GM19035 (cell line): Measurements from ENCODE around the gene PDE4B.

Experiments
- ATAC-seq: cut with Tn5 transposase; IDR thresholded peaks from one replicate; pipeline ENCODE4 v1.9.1; 2021; ENCODE audit not compliant: unreplicated experiment

PDE4B gene

GRCh38 chr1:66274634-66275033 lies 481.9 kb downstream of the PDE4B start:
- peak; percentile 40 for ATAC-seq

- ATAC-seq = no peak
Observed at GRCh38 chr1:66275083-66275482, 482.4 kb downstream of the PDE4B start.

- ATAC-seq = no peak
Observed at GRCh38 chr1:66275601-66276023, 482.9 kb downstream of the PDE4B start.

- ATAC-seq = peak; percentile 74
Observed at GRCh38 chr1:66276218-66276617, 483.5 kb downstream of the PDE4B start.

GRCh38 chr1:66278260-66279021 lies 485.7 kb downstream of the PDE4B start:
- no peak for ATAC-seq

GRCh38 chr1:66281808-66282207 lies 489.1 kb downstream of the PDE4B start:
- ATAC-seq = no peak

- ATAC-seq = peak; percentile 86
Observed at GRCh38 chr1:66282343-66282852, 489.7 kb downstream of the PDE4B start.

GRCh38 chr1:66282891-66283621 lies 490.4 kb downstream of the PDE4B start:
- ATAC-seq = peak; percentile 1

- ATAC-seq = peak; percentile 58
Observed at GRCh38 chr1:66283622-66284041, 490.9 kb downstream of the PDE4B start.

GRCh38 chr1:66284746-66285145 lies 492.1 kb downstream of the PDE4B start:
- ATAC-seq = no peak

- no peak for ATAC-seq
Observed at GRCh38 chr1:66285618-66286270, 493.0 kb downstream of the PDE4B start.

GRCh38 chr1:66286307-66286706 lies 493.6 kb downstream of the PDE4B start:
- ATAC-seq = no peak

GRCh38 chr1:66288048-66288447 lies 495.4 kb downstream of the PDE4B start:
- ATAC-seq = no peak

- no peak for ATAC-seq
Observed at GRCh38 chr1:66290761-66291530, 498.3 kb downstream of the PDE4B start.

GRCh38 chr1:66291531-66291864 lies 498.8 kb downstream of the PDE4B start:
- ATAC-seq = no peak

- ATAC-seq = no peak
Observed at GRCh38 chr1:66292305-66292704, 499.6 kb downstream of the PDE4B start.

GRCh38 chr1:66292944-66293343 lies 500.2 kb downstream of the PDE4B start:
- ATAC-seq = no peak

- no peak for ATAC-seq
Observed at GRCh38 chr1:66294707-66295370, 502.1 kb downstream of the PDE4B start.

- no peak for ATAC-seq
Observed at GRCh38 chr1:66295803-66296202, 503.1 kb downstream of the PDE4B start.

GRCh38 chr1:66296370-66296769 lies 503.7 kb downstream of the PDE4B start:
- ATAC-seq = no peak
